H9 (cell line): ENCODE results near the gene PAXX. TPM values are rescaled to one million over a fixed set of nuclear protein-coding genes. Genes with fewer than 3 reads are reported as not detected.

ENCODE experiments used
- DNase-seq: peaks from one replicate; pipeline ENCODE4 v3.0.0-alpha.2; 2017
- H2AFZ ChIP-seq: one replicate; pipeline ENCODE4 v1.6.1; 2013; ENCODE audit warnings: mild to moderate bottlenecking, low read length, control low read depth, moderate library complexity
- H2AK5ac ChIP-seq: 2 replicates; pipeline ENCODE4 v1.6.1; 2013; ENCODE audit warnings: low read length, control low read depth, mixed read lengths; ENCODE audit not compliant: insufficient read length
- H2BK120ac ChIP-seq: one replicate; pipeline ENCODE4 v1.6.1; 2013; ENCODE audit warnings: low read depth, mild to moderate bottlenecking, low read length, control low read depth, inconsistent platforms; ENCODE audit not compliant: poor library complexity, severe bottlenecking
- H2BK12ac ChIP-seq: 2 replicates; pipeline ENCODE4 v1.6.1; 2013; ENCODE audit warnings: low read length, control low read depth, mixed read lengths, low read depth; ENCODE audit not compliant: insufficient read length
- H2BK15ac ChIP-seq: 2 replicates; pipeline ENCODE4 v1.6.1; 2013; ENCODE audit warnings: low read depth, low read length, control low read depth
- H2BK20ac ChIP-seq: one replicate; pipeline ENCODE4 v1.6.1; 2013; ENCODE audit warnings: low read depth, mild to moderate bottlenecking, low read length, control low read depth, inconsistent platforms; ENCODE audit not compliant: poor library complexity, severe bottlenecking
- H2BK5ac ChIP-seq: 2 replicates; pipeline ENCODE4 v1.6.1; 2013; ENCODE audit warnings: low read length, control low read depth, mixed read lengths; ENCODE audit not compliant: insufficient read length
- H3K14ac ChIP-seq: 2 replicates; pipeline ENCODE4 v1.6.1; 2013; ENCODE audit warnings: low read length, control low read depth; ENCODE audit not compliant: insufficient read depth
- H3K18ac ChIP-seq: 2 replicates; pipeline ENCODE4 v1.6.1; 2013; ENCODE audit warnings: low read depth, mild to moderate bottlenecking, mixed read lengths, low read length, control low read depth; ENCODE audit not compliant: insufficient read length
- H3K23ac ChIP-seq: 2 replicates; pipeline ENCODE4 v1.6.1; 2013; ENCODE audit warnings: low read length, control low read depth, mixed read lengths, low read depth; ENCODE audit not compliant: insufficient read length
- H3K23me2 ChIP-seq: 2 replicates; pipeline ENCODE4 v1.6.1; 2013; ENCODE audit warnings: low read depth, mild to moderate bottlenecking, mixed read lengths, low read length, control low read depth; ENCODE audit not compliant: insufficient read length, poor library complexity, severe bottlenecking
- H3K27ac ChIP-seq: 2 replicates; pipeline ENCODE4 v1.5.1; 2013; ENCODE audit warnings: low read length, control low read depth, mixed read lengths, low read depth; ENCODE audit not compliant: insufficient read length
- H3K27me3 ChIP-seq: 2 replicates; pipeline ENCODE4 v1.6.1; 2013; ENCODE audit warnings: low read length, control low read depth, inconsistent platforms; ENCODE audit not compliant: insufficient read depth
- H3K4ac ChIP-seq: 2 replicates; pipeline ENCODE4 v1.6.1; 2013; ENCODE audit warnings: low read depth, mild to moderate bottlenecking, control low read depth, inconsistent platforms, low read length, moderate library complexity
- H3K4me1 ChIP-seq: 2 replicates; pipeline ENCODE4 v1.6.1; 2013; ENCODE audit warnings: low read length, control low read depth, inconsistent platforms; ENCODE audit not compliant: insufficient read depth
- H3K4me2 ChIP-seq: 2 replicates; pipeline ENCODE4 v1.6.1; 2013; ENCODE audit warnings: low read length, control low read depth, mixed read lengths; ENCODE audit not compliant: insufficient read length, insufficient read depth
- H3K56ac ChIP-seq: 2 replicates; pipeline ENCODE4 v1.6.1; 2013; ENCODE audit warnings: low read depth, mild to moderate bottlenecking, mixed read lengths, low read length, control low read depth; ENCODE audit not compliant: insufficient read length
- H3K79me1 ChIP-seq: 2 replicates; pipeline ENCODE4 v1.6.1; 2013; ENCODE audit warnings: low read depth, mild to moderate bottlenecking, moderate library complexity, low read length, control low read depth, inconsistent platforms; ENCODE audit not compliant: insufficient read depth, poor library complexity, severe bottlenecking
- H3K79me2 ChIP-seq: 2 replicates; pipeline ENCODE4 v1.6.1; 2013; ENCODE audit warnings: low read length, control low read depth, inconsistent platforms; ENCODE audit not compliant: insufficient read depth
- H3K9ac ChIP-seq: 2 replicates; pipeline ENCODE4 v1.6.1; 2013; ENCODE audit warnings: low read length, control low read depth, mixed read lengths; ENCODE audit not compliant: insufficient read length; ENCODE audit errors: extremely low read depth
- H3K9me3 ChIP-seq: one replicate; pipeline ENCODE4 v1.6.1; 2013; ENCODE audit warnings: low read depth, low read length, inconsistent platforms; ENCODE audit not compliant: control insufficient read depth
- H3T11ph ChIP-seq: one replicate; pipeline ENCODE4 v1.6.1; 2013; ENCODE audit warnings: mild to moderate bottlenecking, low read length, control low read depth, inconsistent platforms
- H4K20me1 ChIP-seq: one replicate; pipeline ENCODE4 v1.6.1; 2013; ENCODE audit not compliant: control insufficient read depth, insufficient read length, insufficient read depth
- H4K5ac ChIP-seq: 2 replicates; pipeline ENCODE4 v1.6.1; 2013; ENCODE audit warnings: low read depth, mild to moderate bottlenecking, mixed read lengths, low read length, control low read depth; ENCODE audit not compliant: insufficient read length
- H4K8ac ChIP-seq: replicated peaks from 2 replicates; pipeline ENCODE4 v1.6.1; 2013; ENCODE audit warnings: low read length, control low read depth, mixed read lengths, low read depth; ENCODE audit not compliant: insufficient read length
- H4K91ac ChIP-seq: 2 replicates; pipeline ENCODE4 v1.6.1; 2013; ENCODE audit warnings: low read depth, mild to moderate bottlenecking, moderate library complexity, mixed read lengths, low read length, control low read depth; ENCODE audit not compliant: insufficient read length
- H3K27ac Mint-ChIP-seq, 3 experiments: 2 replicates in 2 of 3; 3 replicates in 1 of 3; pipeline ENCODE4 v1.8.0; 2020 to 2021; ENCODE audit warnings: mixed read lengths in 3 of 3, mild to moderate bottlenecking in 1 of 3, moderate library complexity in 1 of 3
- H3K27me3 Mint-ChIP-seq: 2 replicates; pipeline ENCODE4 v1.8.0; 2021; ENCODE audit warnings: low read depth, mild to moderate bottlenecking, moderate library complexity, mixed read lengths
- H3K36me3 Mint-ChIP-seq, 3 experiments: 2 replicates in 2 of 3; 3 replicates in 1 of 3; pipeline ENCODE4 v1.8.0; 2020 to 2021; ENCODE audit warnings: low read depth in 3 of 3, mixed read lengths in 3 of 3; ENCODE audit not compliant: insufficient read depth in 1 of 3
- H3K4me1 Mint-ChIP-seq, 2 experiments: 2 replicates each; pipeline ENCODE4 v1.8.0; 2020; ENCODE audit warnings: mixed read lengths in 2 of 2
- H3K4me3 Mint-ChIP-seq, 2 experiments: 2 replicates in 1 of 2; 3 replicates in 1 of 2; pipeline ENCODE4 v1.8.0; 2020 to 2021; ENCODE audit warnings: mild to moderate bottlenecking in 2 of 2, mixed read lengths in 2 of 2, moderate library complexity in 1 of 2
- H3K9me3 Mint-ChIP-seq, 2 experiments: 2 replicates in 1 of 2; 3 replicates in 1 of 2; pipeline ENCODE4 v1.8.0; 2020; ENCODE audit warnings: mild to moderate bottlenecking in 2 of 2, mixed read lengths in 2 of 2, moderate library complexity in 1 of 2
- CTCF ChIP-seq: fragments of 200-600 bp; sonication (generic); conservative IDR thresholded peaks from 3 replicates; pipeline ENCODE4 v1.8.0; 2021; ENCODE audit warnings: antibody characterized with exemption, mild to moderate bottlenecking
- WGBS: extraction: QIAGEN DNeasy Blood & Tissue Kit; methylation state at CpG from one replicate; pipeline ENCODE4 v1.1.7; 2013; ENCODE audit warnings: missing lambda C conversion rate, low lambda C conversion rate, mixed read lengths; ENCODE audit not compliant: insufficient read length; ENCODE audit errors: extremely low coverage; 5-methylcytosine and 5-hydroxymethylcytosine counted together
- total RNA-seq: library from RNA; stranded (reverse); gene quantifications from 2 replicates; pipeline ENCODE4 v1.2.1, GENCODE V29; 2021

PAXX gene
- total RNA-seq, 1 experiment from 2014 or later, result 51.2 TPM

GRCh38 chr9:137037035-137037434, 44.8 kb downstream of the PAXX start:
- Histone ChIP-seq H4K20me1 (no peaks in the 10 kb centered on the region), H3K79me2 (no peaks in the 10 kb centered on the region), H2AFZ (no peak overlapping the region), H4K8ac (no peak overlapping the region), H3K27me3 (no peaks in the 10 kb centered on the region), H3K4me1 (no peaks in the 10 kb centered on the region), H3K18ac (no peak overlapping the region), H3K79me1 (no peaks in the 10 kb centered on the region), H2BK12ac (no peak overlapping the region), H2BK20ac (no peak overlapping the region), H3K9ac (no peak overlapping the region), H3K23ac (no peak overlapping the region), H3K56ac (no peak overlapping the region), H3K14ac (no peak overlapping the region), H2BK5ac (no peak overlapping the region), H2BK120ac (no peak overlapping the region), H3K4ac (no peak overlapping the region), H3K27ac (no peak overlapping the region), H4K91ac (no peak overlapping the region), H3T11ph (no peak overlapping the region), H2AK5ac (no peak overlapping the region), H2BK15ac (no peak overlapping the region), H3K23me2 (no peaks in the 10 kb centered on the region), H3K4me2 (no peak overlapping the region), H4K5ac (no peak overlapping the region), H3K9me3 (no peaks in the 10 kb centered on the region)
- Mint-ChIP-seq H3K9me3 (no peaks in the 10 kb centered on the region), H3K27ac (no peak overlapping the region), H3K4me3 (no peak overlapping the region), H3K36me3 (peaks cover 0 to 14% (median 5%) of the 10 kb centered on the region in 3 experiments; a peak in 5 of 7 replicates), H3K27me3 (peaks cover 17% of the 10 kb centered on the region), H3K4me1 (no peaks in the 10 kb centered on the region; a peak in 1 of 4 replicates)
- TF ChIP-seq CTCF, result no peak
- WGBS, result no CpG with 5 or more reads among the region's 13 CpGs
- DNase-seq, result no peak
